NCI-H2196 treated with DMSO at 0.1 percent for 48 hours (cell line): ENCODE results near the gene KCNJ10.

ENCODE experiments used
- DNase-seq: peaks from one replicate; lab custom pipeline; 2025; ENCODE audit not compliant: unreplicated experiment; lab: John Stamatoyannopoulos, UW

KCNJ10 gene

GRCh38 chr1:159992161-159992560 is 77.8 kb downstream of the KCNJ10 start:
- no peak for DNase-seq

- no peak for DNase-seq
These were observed 78.4 kb downstream of the KCNJ10 start for GRCh38 chr1:159991513-159991912.

- no peak for DNase-seq
These were observed 80.0 kb downstream of the KCNJ10 start for GRCh38 chr1:159990005-159990404.

- DNase-seq = no peak
These were observed 80.4 kb downstream of the KCNJ10 start for GRCh38 chr1:159989581-159989980.

GRCh38 chr1:159988006-159988405 is 82.0 kb downstream of the KCNJ10 start:
- DNase-seq = no peak

GRCh38 chr1:159987186-159987585 is 82.8 kb downstream of the KCNJ10 start:
- DNase-seq = no peak

- no peak for DNase-seq
These were observed 83.4 kb downstream of the KCNJ10 start for GRCh38 chr1:159986531-159986930.

GRCh38 chr1:159986093-159986492 is 83.9 kb downstream of the KCNJ10 start:
- no peak for DNase-seq

- no peak for DNase-seq
These were observed 84.5 kb downstream of the KCNJ10 start for GRCh38 chr1:159985473-159985872.

- DNase-seq = no peak
These were observed 86.3 kb downstream of the KCNJ10 start for GRCh38 chr1:159983681-159984080.

- DNase-seq = no peak
These were observed 87.7 kb downstream of the KCNJ10 start for GRCh38 chr1:159982280-159982679.

- DNase-seq = no peak
These were observed 88.5 kb downstream of the KCNJ10 start for GRCh38 chr1:159981351-159982055.

- DNase-seq = no peak
These were observed 89.2 kb downstream of the KCNJ10 start for GRCh38 chr1:159980786-159981185.

GRCh38 chr1:159980076-159980475 is 89.9 kb downstream of the KCNJ10 start:
- DNase-seq = no peak

- DNase-seq = no peak
These were observed 90.7 kb downstream of the KCNJ10 start for GRCh38 chr1:159979257-159979656.

- DNase-seq = no peak
These were observed 91.9 kb downstream of the KCNJ10 start for GRCh38 chr1:159978107-159978398.

GRCh38 chr1:159977364-159978106 is 92.4 kb downstream of the KCNJ10 start:
- DNase-seq = no peak

GRCh38 chr1:159974350-159974965 is 95.5 kb downstream of the KCNJ10 start:
- no peak for DNase-seq

GRCh38 chr1:159973350-159973940 is 96.5 kb downstream of the KCNJ10 start:
- DNase-seq = no peak

- DNase-seq = no peak
These were observed 97.3 kb downstream of the KCNJ10 start for GRCh38 chr1:159972443-159973205.

GRCh38 chr1:159970932-159971342 is 99.0 kb downstream of the KCNJ10 start:
- DNase-seq = no peak
